ENCODE results near the gene SLC23A3. TPM values are rescaled to one million over a fixed set of nuclear protein-coding genes. Genes with fewer than 3 reads are reported as not detected.

The SLC23A3 gene
- total RNA-seq, 1 donor from 2014 or later: 2.4 TPM

GRCh38 chr2:219175486-219175885, 5.7 kb upstream of the SLC23A3 start:
- Mint-ChIP-seq H3K9me3 (ENCODE audit: low read depth) (no peaks in the 10 kb centered on the region), H3K27me3 (ENCODE audit: low read depth) (no peaks in the 10 kb centered on the region), H3K36me3 (ENCODE audit: low read depth) (peaks cover 8% of the 10 kb centered on the region), H3K27ac (ENCODE audit: unreplicated experiment) (peak overlapping the region; percentile 79), H3K4me1 (ENCODE audit: low read depth) (peaks cover 43% of the 10 kb centered on the region), H3K4me3 (ENCODE audit: unreplicated experiment) (peak overlapping the region; percentile 96)
- TF ChIP-seq, protein P1, sequence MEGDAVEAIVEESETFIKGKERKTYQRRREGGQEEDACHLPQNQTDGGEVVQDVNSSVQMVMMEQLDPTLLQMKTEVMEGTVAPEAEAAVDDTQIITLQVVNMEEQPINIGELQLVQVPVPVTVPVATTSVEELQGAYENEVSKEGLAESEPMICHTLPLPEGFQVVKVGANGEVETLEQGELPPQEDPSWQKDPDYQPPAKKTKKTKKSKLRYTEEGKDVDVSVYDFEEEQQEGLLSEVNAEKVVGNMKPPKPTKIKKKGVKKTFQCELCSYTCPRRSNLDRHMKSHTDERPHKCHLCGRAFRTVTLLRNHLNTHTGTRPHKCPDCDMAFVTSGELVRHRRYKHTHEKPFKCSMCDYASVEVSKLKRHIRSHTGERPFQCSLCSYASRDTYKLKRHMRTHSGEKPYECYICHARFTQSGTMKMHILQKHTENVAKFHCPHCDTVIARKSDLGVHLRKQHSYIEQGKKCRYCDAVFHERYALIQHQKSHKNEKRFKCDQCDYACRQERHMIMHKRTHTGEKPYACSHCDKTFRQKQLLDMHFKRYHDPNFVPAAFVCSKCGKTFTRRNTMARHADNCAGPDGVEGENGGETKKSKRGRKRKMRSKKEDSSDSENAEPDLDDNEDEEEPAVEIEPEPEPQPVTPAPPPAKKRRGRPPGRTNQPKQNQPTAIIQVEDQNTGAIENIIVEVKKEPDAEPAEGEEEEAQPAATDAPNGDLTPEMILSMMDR (IDR thresholded peaks at IDR 0.05): no peak
- DNase-seq (ENCODE audit: low spot score): no peak

DNA sequence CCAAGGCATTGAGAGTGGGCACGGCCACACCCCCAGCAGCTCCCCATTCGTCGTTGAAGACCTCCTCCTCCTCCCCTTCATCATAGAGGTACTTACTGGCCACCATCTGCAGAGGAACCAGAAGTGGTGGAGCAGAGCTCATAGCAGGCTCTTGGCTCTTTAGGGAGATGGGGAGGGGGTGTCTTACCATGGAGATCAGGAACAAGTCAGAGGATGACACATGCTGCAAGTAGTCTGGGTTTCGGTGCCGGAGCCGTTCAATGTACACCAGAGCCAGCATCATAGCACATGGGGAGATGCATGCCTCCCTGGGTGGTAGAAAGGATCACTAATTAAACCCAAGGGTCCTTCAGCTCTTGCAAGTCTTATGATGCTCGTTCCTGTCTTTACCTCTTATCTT, 5.0 kb upstream of the SLC23A3 start:
- TF ChIP-seq, protein P1 (IDR thresholded peaks at IDR 0.05): no peak

DNA sequence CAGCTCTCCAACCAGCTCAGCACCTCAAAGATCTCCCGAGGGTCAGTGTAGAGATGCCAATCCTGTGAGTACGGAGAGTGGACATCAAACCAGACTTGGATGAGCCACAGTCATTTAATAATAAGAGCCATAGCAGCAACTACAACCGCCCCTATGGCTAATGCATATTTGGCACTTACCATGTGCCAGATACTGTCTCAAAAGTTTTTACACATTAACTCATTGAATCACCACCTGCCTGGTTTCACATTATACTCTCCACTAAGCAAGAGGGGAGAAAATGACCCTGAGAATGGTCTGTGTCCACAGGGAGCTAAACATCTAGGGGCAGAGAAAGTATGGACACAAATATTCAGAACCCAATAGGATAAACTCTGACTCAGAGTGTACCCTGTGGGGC, 4.3 kb upstream of the SLC23A3 start:
- TF ChIP-seq, protein P1 (IDR thresholded peaks at IDR 0.05): no peak
- H3K27me3 Mint-ChIP-seq (ENCODE audit: low read depth): no peaks in the 10 kb centered on the region
- H3K36me3 Mint-ChIP-seq (ENCODE audit: low read depth): peaks cover 8% of the 10 kb centered on the region
- no peak overlapping the region for H3K27ac Mint-ChIP-seq (ENCODE audit: unreplicated experiment)
- H3K9me3 Mint-ChIP-seq (ENCODE audit: low read depth): no peaks in the 10 kb centered on the region
- H3K4me1 Mint-ChIP-seq (ENCODE audit: low read depth): peaks cover 38% of the 10 kb centered on the region
- H3K4me3 Mint-ChIP-seq (ENCODE audit: unreplicated experiment): peak overlapping the region; percentile 7
- DNase-seq (ENCODE audit: low spot score): no peak

More for the DNA sequence above, 5.0 kb upstream of the SLC23A3 start:
- Mint-ChIP-seq H3K4me1 (ENCODE audit: low read depth) (peaks cover 42% of the 10 kb centered on the region), H3K27me3 (ENCODE audit: low read depth) (no peaks in the 10 kb centered on the region), H3K27ac (ENCODE audit: unreplicated experiment) (no peak overlapping the region), H3K36me3 (ENCODE audit: low read depth) (peaks cover 8% of the 10 kb centered on the region), H3K9me3 (ENCODE audit: low read depth) (no peaks in the 10 kb centered on the region), H3K4me3 (ENCODE audit: unreplicated experiment) (peak overlapping the region; percentile 7)
- DNase-seq (ENCODE audit: low spot score): no peak

GRCh38 chr2:219173176-219173575, 3.3 kb upstream of the SLC23A3 start:
- no peak overlapping the region for H3K4me3 Mint-ChIP-seq (ENCODE audit: unreplicated experiment)
- peaks cover 33% of the 10 kb centered on the region for H3K4me1 Mint-ChIP-seq (ENCODE audit: low read depth)
- no peak overlapping the region for H3K27ac Mint-ChIP-seq (ENCODE audit: unreplicated experiment)
- TF ChIP-seq, protein P1 (IDR thresholded peaks at IDR 0.05): no peak
- peaks cover 8% of the 10 kb centered on the region for H3K36me3 Mint-ChIP-seq (ENCODE audit: low read depth)
- H3K27me3 Mint-ChIP-seq (ENCODE audit: low read depth): no peaks in the 10 kb centered on the region
- no peaks in the 10 kb centered on the region for H3K9me3 Mint-ChIP-seq (ENCODE audit: low read depth)
- DNase-seq (ENCODE audit: low spot score): no peak

- Mint-ChIP-seq H3K27ac (ENCODE audit: unreplicated experiment) (peak overlapping the region; percentile 89), H3K27me3 (ENCODE audit: low read depth) (no peaks in the 10 kb centered on the region), H3K36me3 (ENCODE audit: low read depth) (peaks cover 8% of the 10 kb centered on the region), H3K4me1 (ENCODE audit: low read depth) (peaks cover 30% of the 10 kb centered on the region), H3K9me3 (ENCODE audit: low read depth) (no peaks in the 10 kb centered on the region), H3K4me3 (ENCODE audit: unreplicated experiment) (no peak overlapping the region)
- TF ChIP-seq, protein P1 (IDR thresholded peaks at IDR 0.05): no peak
- no peak for DNase-seq (ENCODE audit: low spot score)
These were observed 2.7 kb upstream of the SLC23A3 start for GRCh38 chr2:219172231-219173154.
